Mucosa of descending colon (tissue), 3 donors: ENCODE data around the gene FAM234B. TPM values are rescaled to one million over a fixed set of nuclear protein-coding genes. Genes with fewer than 3 reads are reported as not detected.

Source experiments
- ATAC-seq: fragments of 200-7000 bp; cut with Tn5 transposase; one replicate; pipeline ENCODE4 v1.9.1; 2020; ENCODE audit warnings: mild to moderate bottlenecking, moderate library complexity
- DNase-seq, 3 donors: peaks; one replicate each; pipeline ENCODE4 v3.0.0-alpha.2; 2020
- H3K36me3 ChIP-seq: fragments of 200-600 bp; one replicate; pipeline ENCODE4 v1.8.0; 2021; ENCODE audit warnings: low read depth, mild to moderate bottlenecking
- H3K4me1 ChIP-seq: fragments of 200-600 bp; one replicate; pipeline ENCODE4 v1.8.0; 2021; ENCODE audit warnings: low read depth, mild to moderate bottlenecking
- H3K4me3 ChIP-seq: fragments of 200-600 bp; one replicate; pipeline ENCODE4 v1.8.0; 2021; ENCODE audit warnings: mild to moderate bottlenecking
- H3K9me3 ChIP-seq: fragments of 200-600 bp; one replicate; pipeline ENCODE4 v1.8.0; 2021; ENCODE audit warnings: mild to moderate bottlenecking
- CTCF ChIP-seq: fragments of 200-600 bp; IDR thresholded peaks from one replicate; pipeline ENCODE4 v1.8.0; 2022; ENCODE audit warnings: antibody characterized with exemption, mild to moderate bottlenecking
- intact Hi-C, 2 donors: fragments of 100-400 bp; cut with DNase I in 1 of 2; cut with micrococcal nuclease in 1 of 2; formaldehyde crosslinking; loops; one replicate each; pipeline versions ENCODE4 v1.11.0 to v1.11.1; 2022; cut with DNase I, micrococcal nuclease
- total RNA-seq, 3 donors: library from RNA; stranded (reverse); fragmentation: NEBNext Ultra II Directional in 2 of 3; extraction: Animal tissue kit (Norgen Biotek cat#: 25700) in 2 of 3; gene quantifications; one replicate each; pipeline versions ENCODE4 v1.2.1 to v1.2.4, GENCODE V29; 2021 to 2023
- donor health status: DM: no; HTN: no; CAD: no; lungs with moderate emphysema.
- donor health status: DM: no; HTN: no; CAD: no.
- donor health status: DM: no; HTN: yes; CAD: no.

The FAM234B gene
- total RNA-seq, 3 donors from 2014 or later, result 1.4 to 3.4 (median 1.9) TPM

GRCh38 chr12:13071305-13072280 is 27.4 kb downstream of the FAM234B start:
- no peak for TF ChIP-seq CTCF
- intact Hi-C loops, result no loop called here
- Histone ChIP-seq H3K4me3 (no peak overlapping the region), H3K36me3 (no peaks in the 10 kb centered on the region), H3K4me1 (no peaks in the 10 kb centered on the region), H3K9me3 (no peaks in the 10 kb centered on the region)
- DNase-seq (no peak), ATAC-seq (no peak)

GRCh38 chr12:13073173-13073572 is 29.0 kb downstream of the FAM234B start:
- H3K4me3 ChIP-seq, result no peak overlapping the region
- ATAC-seq (no peak), DNase-seq (no peak)
- intact Hi-C loops, result no loop called here
- no peaks in the 10 kb centered on the region for H3K9me3 ChIP-seq
- H3K4me1 ChIP-seq, result no peaks in the 10 kb centered on the region
- no peaks in the 10 kb centered on the region for H3K36me3 ChIP-seq
- TF ChIP-seq CTCF, result no peak

DNA sequence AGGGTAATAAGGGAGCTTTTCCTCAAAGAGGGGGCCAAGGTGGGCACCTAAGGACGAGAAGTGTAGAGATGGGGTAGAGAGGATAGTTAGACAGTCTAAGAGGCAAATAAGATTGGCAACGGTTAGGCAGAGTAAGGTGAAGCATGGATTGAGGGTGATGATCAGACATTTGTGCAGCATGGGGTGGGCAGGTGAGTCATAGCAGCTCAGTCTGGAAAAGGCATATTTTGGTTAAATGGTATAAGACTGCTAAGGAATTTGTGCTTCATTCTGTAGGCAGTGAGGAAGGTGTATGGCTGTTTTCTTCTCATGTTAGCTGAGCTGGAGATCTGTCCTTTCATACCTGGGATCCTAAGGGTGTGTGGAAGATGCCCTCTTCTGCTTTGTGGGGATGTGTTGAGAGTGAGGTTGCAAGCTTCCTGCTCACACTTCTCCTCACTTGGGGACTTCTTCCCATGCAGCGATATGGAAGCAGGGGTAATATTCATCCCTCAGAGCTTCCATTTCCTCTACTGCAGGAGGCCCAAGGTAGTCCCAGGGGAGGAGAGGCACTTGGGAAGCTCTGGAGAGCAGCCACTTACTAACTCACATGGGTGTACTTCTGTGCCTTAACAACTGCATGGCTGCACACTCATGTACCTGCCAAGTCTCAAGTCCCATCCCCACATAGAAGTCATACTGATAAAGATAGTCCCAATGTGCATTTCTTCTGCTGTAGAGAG is 30.4 kb downstream of the FAM234B start:
- DNase-seq (no peak), ATAC-seq (no peak)
- peaks cover 3% of the 10 kb centered on the region for H3K4me1 ChIP-seq
- H3K9me3 ChIP-seq, result no peaks in the 10 kb centered on the region
- TF ChIP-seq CTCF, result no peak
- H3K4me3 ChIP-seq, result no peak overlapping the region
- no peaks in the 10 kb centered on the region for H3K36me3 ChIP-seq
- intact Hi-C loops, result no loop called here

GRCh38 chr12:13075118-13075480 is 30.9 kb downstream of the FAM234B start:
- no peak overlapping the region for H3K4me3 ChIP-seq
- intact Hi-C loops, result no loop called here
- H3K9me3 ChIP-seq, result no peaks in the 10 kb centered on the region
- ATAC-seq, result no peak
- H3K36me3 ChIP-seq, result no peaks in the 10 kb centered on the region
- H3K4me1 ChIP-seq, result peaks cover 3% of the 10 kb centered on the region
- DNase-seq, result no peak
- no peak for TF ChIP-seq CTCF

- Histone ChIP-seq H3K9me3 (no peaks in the 10 kb centered on the region), H3K4me3 (no peak overlapping the region), H3K36me3 (no peaks in the 10 kb centered on the region), H3K4me1 (peaks cover 3% of the 10 kb centered on the region)
- no peak for ATAC-seq
- TF ChIP-seq CTCF, result no peak
- DNase-seq, result no peak
- intact Hi-C loops, result no loop called here
These were observed 31.8 kb downstream of the FAM234B start for GRCh38 chr12:13075786-13076570.
